Measurements from ENCODE around the gene SLC25A34.

GRCh38 chr1:15727021-15727420, 9.0 kb upstream of the SLC25A34 start:
- no peak for TF ChIP-seq POLR2A (IDR thresholded peaks at IDR 0.05)
- no peak for TF ChIP-seq CTCF (IDR thresholded peaks at IDR 0.05)

Data from suprapubic skin (tissue), 3 donors.